Right hindlimb (tissue), 1 donor: ENCODE measurements around the gene RALGPS1.
A peak's percentile ranks its signal among the peaks of the same experiment; 100 is the strongest.
"Not testable (repeated sequence)": the region's sequence is repeated elsewhere in the genome, so short reads cannot be mapped to it uniquely, and the experiment has no call there.

Experiments used
- DNase-seq: peaks from one replicate; pipeline ENCODE4 v3.0.0-alpha.2; 2018

Gene RALGPS1

DNA sequence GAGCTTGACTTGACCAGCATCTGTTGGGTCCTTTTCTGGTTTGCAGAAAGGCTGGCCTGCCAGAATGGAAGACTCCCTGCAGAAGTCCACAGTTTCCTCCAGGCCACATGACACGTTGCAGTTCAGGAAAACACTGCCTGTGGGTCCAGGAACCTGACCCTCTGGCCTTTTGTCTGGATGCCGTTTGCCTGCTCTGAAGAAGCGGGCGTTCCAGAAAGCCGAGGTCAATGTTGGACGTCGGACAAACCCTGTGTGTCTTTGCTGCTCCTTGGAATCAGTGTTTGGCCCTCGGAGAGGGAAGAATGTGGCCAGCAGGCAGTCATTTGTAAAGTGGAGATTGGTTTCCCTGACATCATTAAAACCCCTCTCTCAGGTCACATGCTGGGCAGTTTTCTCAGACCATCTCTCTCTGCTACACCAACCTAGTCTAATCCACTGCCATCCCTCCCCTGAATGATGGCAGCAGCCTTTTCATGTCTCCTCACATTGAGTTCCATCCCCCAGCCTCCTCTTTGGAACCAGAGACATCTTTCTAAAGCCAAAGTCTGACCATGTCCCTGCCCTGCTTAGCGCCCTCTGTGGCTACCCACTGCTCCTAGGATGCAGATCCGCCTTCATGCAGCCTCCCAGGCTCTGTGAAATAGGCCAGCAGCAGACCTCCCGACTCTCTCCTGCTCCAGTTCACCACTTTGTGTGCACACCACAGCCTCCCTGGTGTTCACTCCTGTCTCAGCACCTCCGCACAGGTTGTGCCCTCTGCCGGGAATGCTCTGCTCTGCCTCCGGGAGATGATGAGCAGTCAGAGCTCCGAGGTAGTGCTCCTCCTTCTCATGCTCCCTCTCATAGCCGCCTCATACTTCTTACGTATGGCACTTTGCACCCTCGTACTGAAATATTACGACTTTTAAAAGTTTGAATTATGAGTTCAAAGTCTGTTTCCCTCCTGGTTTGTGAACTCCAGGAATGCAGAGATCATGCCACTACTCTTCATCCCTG, 75.6 kb downstream of the RALGPS1 start:
- DNase-seq = peak; percentile 67

DNA sequence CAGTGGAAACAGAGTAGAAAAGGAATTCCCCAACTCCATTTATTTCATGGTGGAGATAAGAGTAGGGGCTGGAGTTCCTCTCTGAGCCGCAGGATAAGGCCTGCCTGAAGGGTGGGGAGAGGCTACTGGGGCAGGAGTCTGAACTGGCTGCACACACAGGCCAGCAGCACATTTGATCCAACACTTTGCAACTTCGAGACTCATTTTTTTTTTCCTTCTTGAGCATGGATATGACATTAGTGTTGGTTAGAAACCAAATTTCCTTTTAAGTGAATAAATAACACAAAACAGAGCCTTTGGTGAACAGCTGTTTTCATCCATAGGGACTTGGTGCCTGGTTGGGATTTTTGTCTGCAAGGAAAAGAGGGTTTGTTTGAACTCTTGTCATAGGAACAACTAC, 76.6 kb downstream of the RALGPS1 start:
- DNase-seq = no peak

DNA sequence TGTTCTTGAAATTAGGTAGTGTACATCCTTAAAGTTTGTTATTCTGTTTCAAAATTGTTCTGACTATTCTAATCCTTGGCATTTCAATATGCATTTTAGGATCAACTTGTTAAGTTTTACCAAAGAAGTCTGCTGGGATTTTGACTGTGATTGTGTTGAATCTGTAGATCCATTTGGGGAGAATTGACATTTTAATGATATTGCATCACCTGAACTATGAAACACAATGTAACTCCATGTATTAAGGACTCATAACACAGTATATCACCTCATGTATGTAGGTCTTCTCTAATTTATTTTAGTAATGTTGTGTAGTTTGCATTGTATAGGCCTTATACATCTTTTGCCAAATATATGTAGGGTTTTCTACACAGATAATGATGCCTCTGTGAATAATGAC, 77.8 kb downstream of the RALGPS1 start:
- DNase-seq = no peak

DNA sequence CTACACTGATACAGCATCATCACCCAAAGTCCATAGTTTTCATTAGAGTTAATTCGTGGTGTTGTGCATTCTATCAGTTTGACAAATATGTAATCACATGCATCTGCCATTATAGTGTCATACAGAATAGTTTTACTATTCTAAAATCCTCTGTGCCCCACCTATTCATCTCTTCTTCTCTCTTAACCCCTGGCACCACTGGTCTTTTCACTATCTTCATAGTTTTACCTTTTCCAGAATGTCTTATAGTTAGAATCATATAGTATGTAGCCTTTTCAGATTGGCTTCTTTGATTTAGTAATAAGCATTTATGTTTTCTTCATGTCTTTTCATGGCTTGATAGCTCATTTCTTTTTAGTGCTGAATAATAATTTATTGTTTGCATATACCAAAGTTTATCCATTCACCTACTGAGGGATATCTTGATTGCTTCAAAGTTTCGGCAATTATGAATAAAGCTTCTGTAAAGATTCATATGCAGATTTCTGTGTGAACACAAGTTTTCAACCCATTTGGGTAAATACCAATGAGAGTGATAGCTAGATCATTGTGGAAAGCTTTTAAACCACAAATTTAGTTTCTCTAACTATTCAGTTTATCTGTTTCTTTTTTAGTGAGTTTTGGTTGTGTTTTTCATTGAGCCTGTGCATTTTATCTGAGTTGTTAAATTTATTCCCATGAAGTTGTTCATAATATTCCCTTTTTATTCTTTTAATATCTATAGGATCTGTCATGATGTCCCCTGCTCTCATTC, 84.9 kb downstream of the RALGPS1 start:
- no peak for DNase-seq

DNA sequence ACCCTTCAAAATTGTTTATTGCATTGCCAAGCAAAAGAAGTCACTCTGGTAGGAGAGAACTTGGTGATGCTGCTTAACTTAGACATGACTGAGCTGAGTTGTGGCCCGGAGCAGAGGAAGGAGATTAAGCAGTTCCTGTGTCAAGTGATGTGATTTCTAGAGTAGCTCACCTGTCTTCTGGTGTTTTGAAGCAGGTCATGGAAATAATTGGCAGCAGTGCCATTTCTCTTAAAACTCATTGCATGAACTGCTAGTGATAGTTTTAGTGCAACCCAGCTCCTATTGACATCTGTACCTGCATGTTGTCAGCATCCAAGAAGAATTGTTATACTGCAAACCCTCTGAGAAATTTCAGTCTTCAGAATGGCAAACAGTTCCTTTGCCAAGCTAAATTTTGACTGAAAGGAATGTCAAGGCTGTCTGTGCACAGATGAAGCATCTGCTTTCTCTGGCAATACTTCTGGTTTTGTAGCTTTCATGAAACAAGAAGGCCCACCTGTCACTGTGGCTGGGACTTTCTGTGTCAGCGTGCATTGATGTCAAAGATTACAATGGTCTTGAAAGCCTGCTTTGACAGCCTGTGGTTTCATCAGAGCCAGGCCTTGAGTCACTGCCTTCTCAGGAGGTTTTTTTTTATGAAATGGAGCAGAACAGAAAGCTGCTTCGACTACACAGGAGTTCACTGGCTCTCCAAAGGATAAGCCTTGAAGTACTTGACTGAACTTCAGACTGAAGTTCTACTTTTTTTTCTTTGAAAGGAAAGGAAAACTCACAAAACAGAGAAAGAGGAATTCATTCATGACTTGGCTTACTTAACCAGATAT, 90.6 kb downstream of the RALGPS1 start:
- no peak for DNase-seq

DNA sequence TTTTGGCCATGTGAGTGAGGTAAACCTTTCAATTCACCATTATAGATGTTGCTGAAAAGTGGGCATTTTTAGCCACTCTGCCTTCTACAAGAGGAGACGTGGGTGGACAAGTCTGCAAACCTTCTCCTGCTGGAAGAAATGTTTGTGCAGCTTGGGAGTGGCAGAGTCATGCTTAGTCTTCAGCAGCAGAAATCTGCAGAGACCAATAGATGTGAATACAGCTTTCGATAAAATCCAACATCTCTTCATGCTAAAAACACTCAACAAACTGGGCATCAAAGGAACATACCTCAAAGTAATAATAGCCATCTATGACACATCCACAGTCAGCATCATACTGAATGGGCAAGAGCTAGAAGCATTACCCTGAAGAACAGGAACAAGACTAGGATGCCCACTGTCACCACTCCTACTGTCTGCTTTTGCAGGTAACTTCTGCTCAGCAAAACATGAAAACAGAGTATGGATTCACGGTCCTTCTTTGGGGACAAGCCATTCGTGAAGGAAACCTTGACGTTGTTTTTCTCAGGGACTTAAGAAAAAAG, 91.3 kb downstream of the RALGPS1 start:
- DNase-seq = no peak

DNA sequence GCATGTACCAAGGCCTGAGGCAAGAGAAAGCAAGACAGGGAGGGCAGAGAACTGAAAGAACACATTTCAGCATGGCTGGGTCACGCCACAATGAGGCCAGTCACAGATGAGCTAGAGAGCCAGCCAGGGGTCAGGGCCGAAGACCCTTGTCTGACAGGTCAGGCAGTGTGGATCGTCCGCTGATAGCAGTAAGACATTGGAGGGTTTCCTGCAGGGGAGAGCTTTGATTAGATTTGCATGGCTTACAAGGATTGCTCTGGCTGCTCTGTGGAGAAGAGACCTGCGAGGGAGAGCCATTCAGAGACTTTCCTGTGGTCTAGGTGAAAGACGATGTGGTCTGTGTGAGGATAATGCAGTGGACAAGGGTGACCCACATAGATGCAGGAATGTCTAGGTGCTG, 93.1 kb downstream of the RALGPS1 start:
- no peak for DNase-seq

DNA sequence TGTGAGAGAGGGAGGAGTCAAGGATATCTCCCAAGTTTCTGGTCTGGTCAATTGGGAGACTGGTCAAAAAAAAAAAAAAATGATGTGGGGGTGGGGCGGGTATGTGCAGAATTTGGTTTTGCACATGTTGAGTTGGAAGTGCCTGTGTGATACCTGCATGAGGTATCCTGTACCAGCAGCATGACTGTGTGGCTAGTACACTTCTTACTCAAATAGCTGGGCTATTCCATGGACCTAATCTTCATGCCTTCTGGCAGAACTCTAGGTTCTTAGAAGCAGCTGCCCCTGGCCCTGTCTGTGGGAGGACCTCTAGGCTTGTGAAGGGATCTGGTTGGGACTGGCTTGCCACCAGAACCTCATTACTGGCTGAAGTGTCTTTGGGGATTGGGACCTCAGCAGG, 93.5 kb downstream of the RALGPS1 start:
- DNase-seq = no peak

DNA sequence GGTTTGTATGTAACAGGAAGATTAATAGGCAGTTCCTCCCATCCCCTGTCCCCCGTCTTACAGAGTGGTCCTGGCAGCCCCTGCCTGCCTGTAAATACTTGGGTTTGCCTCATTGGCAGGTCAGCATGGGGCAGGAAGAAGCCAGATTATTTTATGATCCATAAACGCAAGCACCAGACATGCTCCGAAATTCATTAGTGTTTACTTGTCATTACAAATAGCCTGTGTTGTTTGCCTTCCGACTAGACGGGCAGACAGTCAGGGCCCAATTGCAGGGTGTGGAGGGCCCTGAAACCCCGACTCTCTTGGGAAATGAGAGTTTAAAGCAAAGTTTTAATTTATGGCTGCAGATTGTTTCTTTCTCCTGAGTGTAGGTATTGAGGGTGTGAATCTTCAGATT, 97.2 kb downstream of the RALGPS1 start:
- no peak for DNase-seq

DNA sequence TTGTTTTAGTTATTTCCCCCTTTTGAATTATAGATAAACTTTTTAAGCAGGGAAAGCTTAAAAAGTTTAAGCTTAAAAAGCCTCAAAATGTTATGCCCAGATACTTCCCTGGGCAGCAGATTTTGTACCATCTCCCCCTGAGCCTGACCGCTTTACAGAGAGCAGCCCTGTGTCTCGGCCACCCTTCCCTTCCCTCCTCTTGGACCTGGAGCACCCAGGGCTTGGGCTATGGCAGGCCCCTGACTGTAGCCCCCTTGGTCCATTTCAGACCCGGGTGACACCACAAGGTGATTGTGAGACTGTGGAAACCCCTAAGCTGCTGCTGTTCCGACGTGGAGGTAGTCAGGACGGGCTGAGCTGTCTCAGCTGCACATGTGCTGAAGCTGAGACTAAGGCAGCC, 97.7 kb downstream of the RALGPS1 start:
- DNase-seq = no peak

GRCh38 chr9:127013597-127013996, 99.0 kb downstream of the RALGPS1 start:
- no peak for DNase-seq

DNA sequence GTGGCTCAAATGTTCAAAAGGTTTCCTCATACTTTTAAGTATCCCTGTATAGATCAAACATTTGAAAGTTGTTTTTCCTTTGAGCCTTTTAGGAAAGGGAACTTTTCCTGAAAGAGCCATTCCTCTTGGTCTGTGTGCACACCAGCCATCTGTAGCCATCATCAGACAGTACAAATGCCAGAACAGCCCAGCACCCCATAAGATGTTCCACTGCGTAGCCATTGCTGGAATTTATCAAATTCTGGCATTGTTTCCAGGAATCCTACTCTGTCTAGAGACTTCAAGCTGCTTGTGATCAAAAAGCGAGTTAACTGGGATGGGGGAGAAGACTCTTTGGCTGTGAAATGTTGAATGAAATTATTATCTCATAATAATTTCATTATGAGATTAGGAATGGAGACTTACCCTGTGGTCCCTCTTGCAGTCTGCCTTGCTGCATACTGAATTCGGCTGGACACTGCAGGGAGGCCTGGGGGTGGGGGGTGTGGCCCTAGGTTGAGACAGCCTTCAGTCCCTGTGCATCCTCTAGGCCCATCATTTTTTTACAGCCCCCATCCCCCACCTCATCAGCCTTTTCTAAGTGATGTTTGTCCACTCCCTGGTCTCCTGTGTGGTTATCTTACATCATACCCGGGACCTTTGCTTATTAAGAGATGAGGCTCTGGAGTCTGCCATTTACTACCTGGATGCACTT, 99.8 kb downstream of the RALGPS1 start:
- peak; percentile 64 for DNase-seq

DNA sequence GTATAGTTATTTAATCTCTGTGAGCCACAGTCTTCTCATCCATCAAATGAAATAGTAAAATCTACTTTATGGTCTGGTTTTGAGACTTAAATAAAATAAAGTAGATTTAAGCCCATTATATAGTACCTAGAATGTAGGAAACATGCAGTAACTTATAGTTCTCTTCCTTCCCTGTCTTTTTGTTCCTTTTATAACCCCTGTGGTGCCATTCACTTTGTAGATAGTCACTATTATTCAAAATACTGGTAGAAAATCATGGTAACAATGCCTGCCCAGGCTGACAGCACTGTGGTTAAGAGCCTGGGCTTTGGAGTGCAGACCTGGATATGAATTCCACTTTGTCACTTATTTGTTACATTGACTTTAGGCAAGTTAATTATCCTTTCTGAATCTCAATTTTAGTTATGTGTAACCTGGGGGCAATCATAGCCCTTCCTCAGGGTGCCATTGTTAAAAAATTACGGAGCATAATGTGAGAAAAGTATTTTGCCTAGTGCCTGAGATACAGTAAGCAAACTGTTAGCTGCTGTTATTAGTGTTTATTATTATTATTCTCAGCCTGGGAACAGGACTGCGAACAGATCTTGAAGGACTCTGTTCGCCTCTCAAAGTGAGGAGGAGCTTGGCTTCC, 100.4 kb downstream of the RALGPS1 start:
- no peak for DNase-seq

- DNase-seq = no peak
These were observed 101.4 kb downstream of the RALGPS1 start for GRCh38 chr9:127015921-127016512.

- DNase-seq = not testable (repeated sequence)
These were observed 103.4 kb downstream of the RALGPS1 start for GRCh38 chr9:127017979-127018378.

- no peak for DNase-seq
These were observed 104.4 kb downstream of the RALGPS1 start for GRCh38 chr9:127018935-127019334.

DNA sequence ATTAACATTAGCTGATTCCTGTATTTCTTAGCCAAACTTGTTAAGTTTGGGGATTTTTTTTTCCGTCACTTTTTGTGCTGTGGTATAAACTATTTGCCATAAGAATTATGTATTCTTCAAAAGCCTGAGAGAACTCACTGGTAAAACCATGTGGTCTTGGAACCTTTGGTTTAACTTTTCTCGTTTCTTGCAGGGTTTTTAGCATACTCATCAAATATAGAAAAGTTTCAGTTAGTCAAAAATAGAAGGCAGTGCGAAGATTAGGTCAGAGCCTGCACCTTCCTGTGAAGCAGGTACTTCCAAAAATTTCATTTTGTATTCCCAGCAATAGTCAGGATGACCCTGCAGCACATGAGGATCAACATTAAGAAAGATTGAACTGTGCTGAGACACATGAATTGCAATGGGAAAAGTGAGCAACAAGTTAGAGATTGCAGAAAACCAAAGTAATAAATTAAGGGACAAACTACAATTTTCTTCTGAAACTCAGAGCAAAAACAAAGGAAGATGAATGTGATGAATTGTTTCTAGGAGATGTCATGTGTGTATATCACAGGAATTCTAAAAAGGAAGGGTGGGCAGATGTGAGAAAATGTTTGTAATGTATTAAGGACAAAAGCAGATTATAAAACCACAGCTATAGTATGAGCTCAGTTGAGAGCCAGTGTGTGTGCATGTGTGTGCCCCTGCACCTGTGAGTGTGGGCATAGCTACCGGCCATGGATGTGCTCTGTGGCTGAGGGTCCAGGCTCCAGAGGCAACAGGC, 105.6 kb downstream of the RALGPS1 start:
- DNase-seq = no peak

- DNase-seq = no peak
These were observed 106.2 kb downstream of the RALGPS1 start for GRCh38 chr9:127020802-127021078.

DNA sequence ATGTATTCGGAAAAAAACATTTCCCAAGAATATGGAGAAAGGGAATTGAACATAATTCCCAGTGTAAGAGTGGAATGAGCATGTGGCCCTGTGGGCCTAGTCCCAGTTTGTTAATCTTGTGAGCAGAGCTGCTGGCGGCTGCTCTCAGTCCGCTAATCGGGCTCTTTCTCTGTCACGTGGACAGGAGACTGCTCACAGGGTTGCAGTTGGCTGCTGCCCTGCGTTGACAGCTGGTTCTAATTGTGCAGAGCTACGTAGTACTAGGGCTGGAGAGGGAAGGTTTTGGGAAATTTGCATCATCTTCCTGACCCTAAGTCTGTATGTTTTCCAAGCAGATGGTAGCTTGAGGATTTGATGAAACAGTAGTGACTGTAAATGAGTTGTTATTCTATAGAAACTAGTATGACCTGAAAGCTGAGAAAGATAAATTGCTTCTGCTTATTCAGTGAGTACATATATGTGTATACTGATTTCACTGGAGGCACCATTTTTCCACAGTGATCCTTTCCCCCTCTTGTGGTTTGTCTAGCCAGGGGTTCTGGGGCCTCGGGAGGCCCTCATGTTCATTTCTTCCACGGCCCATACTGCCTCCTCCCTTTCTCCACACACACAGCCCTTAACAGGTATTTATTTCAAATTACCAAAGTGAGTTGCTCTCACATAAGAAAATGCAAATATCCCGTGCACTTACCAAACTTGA, 107.2 kb downstream of the RALGPS1 start:
- peak; percentile 95 for DNase-seq
